NCI-H345 treated with DMSO at 0.1 percent for 48 hours (cell line): ENCODE results near the gene FKRP.

ENCODE experiments used
- DNase-seq: peaks from one replicate; lab custom pipeline; 2025; ENCODE audit not compliant: unreplicated experiment; lab: John Stamatoyannopoulos, UW

FKRP gene

GRCh38 chr19:46719629-46720502 is 26.0 kb upstream of the FKRP start:
- no peak for DNase-seq

- DNase-seq = no peak
Measured at GRCh38 chr19:46720503-46721239, 25.2 kb upstream of the FKRP start.

- DNase-seq = no peak
Measured at GRCh38 chr19:46721269-46722003, 24.4 kb upstream of the FKRP start.

- DNase-seq = no peak
Measured at GRCh38 chr19:46722004-46722380, 23.9 kb upstream of the FKRP start.

- no peak for DNase-seq
Measured at GRCh38 chr19:46722421-46723022, 23.3 kb upstream of the FKRP start.

- no peak for DNase-seq
Measured at GRCh38 chr19:46723023-46723461, 22.8 kb upstream of the FKRP start.

- DNase-seq = no peak
Measured at GRCh38 chr19:46723471-46723870, 22.4 kb upstream of the FKRP start.

GRCh38 chr19:46724468-46724867 is 21.4 kb upstream of the FKRP start:
- no peak for DNase-seq

- DNase-seq = no peak
Measured at GRCh38 chr19:46725036-46725820, 20.6 kb upstream of the FKRP start.

GRCh38 chr19:46725859-46726393 is 19.9 kb upstream of the FKRP start:
- DNase-seq = no peak

GRCh38 chr19:46726551-46726950 is 19.3 kb upstream of the FKRP start:
- DNase-seq = no peak

- no peak for DNase-seq
Measured at GRCh38 chr19:46726971-46727501, 18.8 kb upstream of the FKRP start.

GRCh38 chr19:46727757-46728156 is 18.1 kb upstream of the FKRP start:
- no peak for DNase-seq

GRCh38 chr19:46728208-46728607 is 17.6 kb upstream of the FKRP start:
- no peak for DNase-seq

GRCh38 chr19:46728693-46729339 is 17.0 kb upstream of the FKRP start:
- DNase-seq = no peak

GRCh38 chr19:46729696-46730095 is 16.2 kb upstream of the FKRP start:
- DNase-seq = no peak

- no peak for DNase-seq
Measured at GRCh38 chr19:46730187-46730586, 15.7 kb upstream of the FKRP start.

GRCh38 chr19:46730595-46730994 is 15.3 kb upstream of the FKRP start:
- DNase-seq = no peak

- no peak for DNase-seq
Measured at GRCh38 chr19:46731007-46731501, 14.8 kb upstream of the FKRP start.
